HG02981 (cell line): ENCODE measurements around the gene BANF1.
"Not testable (repeated sequence)": the region's sequence is repeated elsewhere in the genome, so short reads cannot be mapped to it uniquely, and the experiment has no call there.

Experiments used
- ATAC-seq: cut with Tn5 transposase; IDR thresholded peaks from one replicate; pipeline ENCODE4 v1.9.1; 2021; ENCODE audit warnings: mild to moderate bottlenecking, moderate library complexity; ENCODE audit not compliant: unreplicated experiment

BANF1 gene

GRCh38 chr11:66010036-66010435, 7.7 kb downstream of the BANF1 start:
- not testable (repeated sequence) for ATAC-seq

DNA sequence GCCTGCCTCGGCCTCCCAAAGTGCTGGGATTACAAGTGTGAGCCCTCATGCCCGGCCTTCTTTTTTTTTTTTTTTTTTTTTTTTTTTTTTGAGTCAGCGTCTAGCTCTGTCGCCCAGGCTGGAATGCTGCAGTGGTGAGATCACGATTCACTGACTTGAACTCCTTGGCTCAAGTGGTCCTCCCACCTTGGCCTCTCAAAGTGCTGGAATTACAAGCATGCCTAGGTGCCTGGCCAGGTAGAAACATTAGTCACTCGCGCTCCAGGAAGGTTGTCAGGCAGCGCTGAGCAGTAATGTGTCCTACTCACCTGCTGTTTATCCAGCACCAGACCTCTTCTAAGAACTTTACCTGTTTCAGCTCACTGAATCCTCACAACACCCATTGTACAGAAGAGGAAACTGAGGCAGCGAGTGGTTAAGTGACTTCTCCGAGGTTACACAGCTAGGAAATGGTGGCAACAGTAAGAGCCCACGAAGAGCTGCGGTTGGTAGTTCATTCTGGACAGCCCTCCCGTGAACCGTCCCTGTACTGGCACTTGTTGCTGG, 9.0 kb downstream of the BANF1 start:
- no peak for ATAC-seq

DNA sequence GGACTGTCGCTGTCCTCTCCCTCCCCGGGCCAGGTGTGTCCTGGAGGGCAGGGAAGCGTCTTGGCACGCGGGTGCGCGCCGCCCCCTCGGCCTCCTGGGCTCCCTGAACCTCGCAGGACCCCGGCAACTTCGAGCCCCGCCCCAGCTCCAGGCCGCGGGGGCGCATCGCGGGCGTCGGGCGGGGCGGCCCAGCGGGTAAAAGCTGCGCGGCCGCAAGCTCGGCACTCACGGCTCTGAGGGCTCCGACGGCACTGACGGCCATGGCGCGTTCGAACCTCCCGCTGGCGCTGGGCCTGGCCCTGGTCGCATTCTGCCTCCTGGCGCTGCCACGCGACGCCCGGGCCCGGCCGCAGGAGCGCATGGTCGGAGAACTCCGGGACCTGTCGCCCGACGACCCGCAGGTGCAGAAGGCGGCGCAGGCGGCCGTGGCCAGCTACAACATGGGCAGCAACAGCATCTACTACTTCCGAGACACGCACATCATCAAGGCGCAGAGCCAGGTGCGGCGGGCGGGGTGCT, 9.5 kb downstream of the BANF1 start, which contains the start of gene CST6:
TSS of gene CST6 (plus strand) at position 224 of the 519 bp plus-strand sequence. CDS start at position 261, 37 bp downstream.
- ATAC-seq = no peak

- ATAC-seq = no peak
Observed at GRCh38 chr11:66012371-66012945, 10.2 kb downstream of the BANF1 start.

- ATAC-seq = no peak
Observed at GRCh38 chr11:66012946-66013761, 10.9 kb downstream of the BANF1 start.

DNA sequence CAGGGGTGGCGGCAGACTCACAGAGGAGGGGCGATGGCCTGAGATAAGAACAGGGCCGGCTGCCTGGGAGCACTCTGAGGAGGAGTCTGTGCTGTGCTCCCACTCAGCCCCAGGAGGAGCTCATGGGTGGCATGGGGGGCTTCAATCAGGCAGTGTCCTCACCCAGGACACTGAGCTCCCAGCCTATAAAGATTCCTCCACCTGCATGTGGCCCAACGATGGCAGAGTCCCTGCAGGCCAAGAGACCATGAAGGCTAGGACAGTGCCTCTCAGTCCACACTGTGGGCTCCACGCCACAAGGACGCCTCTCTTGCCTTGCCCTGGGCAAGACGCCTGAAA, 11.4 kb downstream of the BANF1 start:
- no peak for ATAC-seq

- no peak for ATAC-seq
Observed at GRCh38 chr11:66014804-66015453, 12.6 kb downstream of the BANF1 start.

- no peak for ATAC-seq
Observed at GRCh38 chr11:66015454-66015881, 13.2 kb downstream of the BANF1 start.

- no peak for ATAC-seq
Observed at GRCh38 chr11:66015936-66016792, 13.9 kb downstream of the BANF1 start.

- no peak for ATAC-seq
Observed at GRCh38 chr11:66016793-66017177, 14.5 kb downstream of the BANF1 start.

DNA sequence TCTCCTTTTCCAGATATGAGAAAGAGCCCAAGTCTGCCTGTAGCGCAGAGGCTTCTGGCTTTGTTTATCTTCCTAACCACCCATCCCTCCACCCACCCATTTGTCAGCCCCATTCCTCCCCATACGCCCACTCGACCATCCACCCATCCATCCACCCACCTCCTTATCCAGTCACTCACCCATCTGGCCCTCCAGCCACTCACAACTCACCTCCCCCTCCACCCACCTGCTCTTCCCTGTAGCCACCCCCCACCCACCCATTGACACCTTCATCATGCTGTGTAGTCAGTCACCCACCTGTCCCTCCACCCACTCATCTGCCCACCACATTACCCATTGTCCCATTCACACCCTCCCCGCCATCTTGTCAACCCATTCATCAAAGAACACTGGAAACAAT, 15.0 kb downstream of the BANF1 start:
- ATAC-seq = no peak

- no peak for ATAC-seq
Observed at GRCh38 chr11:66020212-66020611, 17.9 kb downstream of the BANF1 start.

DNA sequence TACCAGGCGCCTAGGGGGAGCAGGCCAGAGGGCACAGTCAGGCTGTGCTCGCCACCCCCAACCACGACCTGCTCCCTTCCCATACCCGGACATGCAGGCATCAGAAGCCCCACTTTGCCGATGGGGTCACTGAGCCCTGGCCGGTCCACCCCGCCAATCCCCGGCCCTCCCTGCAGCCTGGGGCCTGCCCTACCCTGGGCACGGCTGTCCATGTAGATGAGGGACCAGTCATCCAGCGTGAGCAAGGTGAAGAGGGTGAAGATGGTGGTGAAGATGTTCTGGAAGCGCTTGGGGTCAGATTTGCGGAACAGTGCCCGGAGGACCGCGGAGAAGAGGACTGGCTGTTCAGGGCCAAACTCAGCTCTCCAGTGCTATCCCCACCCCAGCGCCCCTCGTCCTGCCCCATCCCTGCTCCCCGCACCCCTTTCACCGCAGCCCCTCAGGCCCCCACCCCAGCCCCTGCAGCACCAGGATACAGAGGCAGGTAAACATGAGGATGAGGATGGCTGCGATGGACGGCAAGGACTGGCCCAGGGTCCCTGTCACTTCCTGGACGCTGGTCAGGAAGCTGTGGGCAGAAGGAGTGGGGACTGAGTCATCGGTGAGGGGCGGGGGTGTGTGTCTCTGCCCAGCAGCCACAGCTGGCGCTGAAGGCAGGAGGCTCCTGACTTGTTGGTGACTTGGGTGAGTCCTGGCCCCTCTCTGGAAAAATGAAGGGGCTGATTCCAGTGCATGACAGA, 18.5 kb downstream of the BANF1 start:
- ATAC-seq = no peak

- no peak for ATAC-seq
Observed at GRCh38 chr11:66022401-66023185, 20.3 kb downstream of the BANF1 start.

- not testable (repeated sequence) for ATAC-seq
Observed at GRCh38 chr11:66023186-66023440, 20.8 kb downstream of the BANF1 start.

DNA sequence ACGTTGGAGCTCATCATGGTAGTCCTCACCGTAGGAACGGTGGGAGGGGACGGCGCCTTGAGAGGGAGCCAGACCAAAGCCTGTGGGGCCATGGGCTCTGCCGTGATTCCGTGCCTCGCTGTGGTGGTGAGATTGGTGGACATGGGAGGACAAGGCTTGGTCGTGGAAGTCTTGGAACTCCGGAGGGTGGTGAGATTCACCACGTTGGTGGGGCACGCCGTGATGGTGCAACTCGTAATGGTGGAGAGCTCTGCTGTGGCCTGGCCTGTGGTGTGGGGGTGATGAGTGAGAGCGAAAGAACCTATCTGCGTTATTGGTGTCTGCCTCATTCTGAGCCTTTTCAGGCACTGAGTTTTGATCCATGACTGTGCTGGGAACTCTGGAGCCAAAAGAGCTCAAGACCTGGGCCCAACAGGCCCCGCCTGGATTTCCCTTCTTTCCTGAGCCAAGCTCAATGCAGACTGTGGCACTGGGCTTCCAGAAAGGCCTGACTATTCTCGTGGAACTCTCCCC, 23.8 kb downstream of the BANF1 start, which contains the start of gene CATSPER1:
TSS of gene CATSPER1 (minus strand) at position 463 of the 513 bp plus-strand sequence. CDS start at position 363, 100 bp downstream.
- ATAC-seq = no peak

DNA sequence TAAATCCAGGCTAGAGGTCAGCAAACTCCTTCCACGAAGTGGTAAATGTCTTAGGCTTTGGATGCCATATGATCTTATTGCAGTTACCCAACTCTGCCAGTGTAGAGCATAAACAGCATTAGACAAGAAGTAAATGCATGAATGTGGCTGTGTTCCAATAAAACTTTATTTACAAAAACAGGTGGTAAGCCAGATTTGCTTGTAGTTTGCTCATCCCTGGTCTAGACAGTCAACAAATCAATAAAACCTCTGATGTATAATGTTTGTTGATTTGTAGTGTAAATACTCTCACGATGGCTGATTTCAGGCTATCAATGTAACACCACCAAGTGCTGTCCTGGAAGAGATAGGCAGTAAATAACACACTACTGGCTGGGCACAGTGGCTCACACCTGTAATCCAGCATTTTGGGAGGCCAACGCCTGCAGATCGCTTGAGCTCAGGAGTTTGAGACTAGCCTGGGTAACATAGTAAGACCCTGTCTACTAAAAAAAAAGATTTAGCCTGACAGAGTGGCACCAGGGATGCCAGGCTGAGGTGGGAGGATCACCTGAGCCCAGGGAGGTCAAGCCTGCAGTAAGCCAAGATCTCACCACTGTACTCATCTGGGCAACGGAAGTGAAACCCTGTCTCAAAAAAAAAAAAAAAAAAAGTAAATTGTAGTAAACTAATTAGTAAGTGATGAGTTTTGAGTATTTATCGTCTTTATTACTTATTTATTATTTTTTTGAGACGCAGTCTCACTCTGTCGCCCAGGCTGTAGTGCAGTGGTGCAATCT, 30.8 kb downstream of the BANF1 start:
- ATAC-seq = no peak

GRCh38 chr11:66035653-66036333, 33.5 kb downstream of the BANF1 start:
- ATAC-seq = no peak
